Measurements from ENCODE around the gene NBPF12. TPM values are rescaled to one million over a fixed set of nuclear protein-coding genes. Genes with fewer than 3 reads are reported as not detected.
"Not testable (repeated sequence)": the region's sequence is repeated elsewhere in the genome, so short reads cannot be mapped to it uniquely, and the experiment has no call there.

NBPF12 gene
- total and polyA plus RNA-seq, 2 donors, result 5.6 to 11.8 TPM

GRCh38 chr1:147039916-147040315 is 101.8 kb downstream of the NBPF12 start:
- H3K4me3 ChIP-seq (ENCODE audit: low read length in 2 of 2), result no peak overlapping the region
- H3K9me3 ChIP-seq (ENCODE audit: control insufficient read depth in 2 of 2, insufficient read depth in 1 of 2, low read length in 1 of 2), result no peaks in the 10 kb centered on the region
- H3K27me3 ChIP-seq (ENCODE audit: control insufficient read depth in 2 of 2, insufficient read depth in 1 of 2, low read length in 1 of 2), result no peaks in the 10 kb centered on the region
- no peaks in the 10 kb centered on the region for H3K36me3 ChIP-seq (ENCODE audit: control insufficient read depth in 2 of 2, insufficient read depth in 2 of 2, low read length in 1 of 2)
- H3K27ac ChIP-seq (ENCODE audit: low read depth in 1 of 2, low read length in 1 of 2), result no peak overlapping the region
- no peak for DNase-seq (ENCODE audit: low read depth in 6 of 9, low spot score in 9 of 9)
- WGBS, result 83% methylated on average over 3 of the region's 3 CpGs
- H3K4me1 ChIP-seq (ENCODE audit: control insufficient read depth in 2 of 2, insufficient read depth in 2 of 2, low read length in 2 of 2), result no peaks in the 10 kb centered on the region

GRCh38 chr1:147042891-147043290 is 104.8 kb downstream of the NBPF12 start:
- 92% methylated on average over 3 of the region's 3 CpGs for WGBS
- H3K9me3 ChIP-seq (ENCODE audit: control insufficient read depth in 2 of 2, insufficient read depth in 1 of 2, low read length in 1 of 2); DNase-seq (ENCODE audit: low read depth in 6 of 9, low spot score in 9 of 9); H3K27ac ChIP-seq (ENCODE audit: low read depth in 1 of 2, low read length in 1 of 2); H3K36me3 ChIP-seq (ENCODE audit: control insufficient read depth in 2 of 2, insufficient read depth in 2 of 2, low read length in 1 of 2); H3K4me1 ChIP-seq (ENCODE audit: control insufficient read depth in 2 of 2, insufficient read depth in 2 of 2, low read length in 2 of 2); H3K4me3 ChIP-seq (ENCODE audit: low read length in 2 of 2); H3K27me3 ChIP-seq (ENCODE audit: control insufficient read depth in 2 of 2, insufficient read depth in 1 of 2, low read length in 1 of 2): not testable (repeated sequence)

- not testable (repeated sequence) for H3K4me1 ChIP-seq (ENCODE audit: control insufficient read depth in 2 of 2, insufficient read depth in 2 of 2, low read length in 2 of 2); H3K27ac ChIP-seq (ENCODE audit: low read depth in 1 of 2, low read length in 1 of 2); H3K4me3 ChIP-seq (ENCODE audit: low read length in 2 of 2); H3K9me3 ChIP-seq (ENCODE audit: control insufficient read depth in 2 of 2, insufficient read depth in 1 of 2, low read length in 1 of 2); H3K36me3 ChIP-seq (ENCODE audit: control insufficient read depth in 2 of 2, insufficient read depth in 2 of 2, low read length in 1 of 2); H3K27me3 ChIP-seq (ENCODE audit: control insufficient read depth in 2 of 2, insufficient read depth in 1 of 2, low read length in 1 of 2); DNase-seq (ENCODE audit: low read depth in 6 of 9, low spot score in 9 of 9)
Observed at GRCh38 chr1:147044511-147044910, 106.4 kb downstream of the NBPF12 start.

Other genes with a start within 250 kb of the NBPF12 start
- gene PRKAB2, start 234.1 kb downstream of the NBPF12 start, total RNA-seq, result 5.5 TPM
- gene PRKAB2, start 234.1 kb downstream of the NBPF12 start, polyA plus RNA-seq, result 10.1 TPM